K562 (cell line): Measurements from ENCODE around the gene FSCN2. TPM values are rescaled to one million over a fixed set of nuclear protein-coding genes. Genes with fewer than 3 reads are reported as not detected.

Experiments used
- E4F1 ChIP-seq: fragments of 250-450 bp; sonication (Bioruptor Pico); IDR thresholded peaks from 2 replicates; pipeline ENCODE4 v1.5.0; 2021; ENCODE audit warnings: mild to moderate bottlenecking, borderline replicate concordance
- USF2 ChIP-seq: sonication (generic); formaldehyde crosslinking; IDR thresholded peaks from 2 replicates; pipeline ENCODE4 v1.5.0; 2020; ENCODE audit warnings: missing genetic modification reagents
- ZNF592 ChIP-seq: fragments of 450-650 bp; IDR thresholded peaks from 2 replicates; pipeline ENCODE4 v1.6.1; 2017; ENCODE audit warnings: antibody characterized with exemption, mild to moderate bottlenecking
- polyA plus RNA-seq, 8 experiments: library from polyadenylated mRNA; depleted of rRNA in 4 of 8; stranded (reverse) in 5 of 8; unstranded in 3 of 8; fragments of >200 nt; fragmentation: Nextera tagmentation in 2 of 8; fragmentation: Illumina TruSeq in 1 of 8; extraction: Ambion mirVana in 2 of 8; extraction: Trizol in 1 of 8; gene quantifications; 2 replicates each; pipeline versions ENCODE4 v1.2.1 to v1.2.3, GENCODE V29; 2011 to 2014; ENCODE audit warnings: inconsistent platforms in 1 of 8, missing spikeins in 1 of 8
- total RNA-seq, 7 experiments: library from RNA; depleted of rRNA in 6 of 7; stranded (reverse); fragments of >200 nt in 6 of 7; fragmentation: Illumina TruSeq in 2 of 7; extraction: Trizol in 2 of 7; gene quantifications; 2 replicates each; pipeline versions ENCODE4 v1.2.1 to v1.2.3, GENCODE V29; 2011 to 2021; ENCODE audit warnings: low replicate concordance in 1 of 7

FSCN2 gene
- total and polyA plus RNA-seq, 9 of the 15 experiments (the other 6 are each of a cell fraction or from before 2014, with no cell fraction given) = 0.08 TPM; not detected in 8

GRCh38 chr17:81553616-81554181 is 25.5 kb downstream of the FSCN2 start (continued):
- TF ChIP-seq ZNF592 (no peak), E4F1 (no peak), USF2 (CRISPR knock-in tag) (peak; percentile 64; the same call in 1 of the 2 replicates)
